OCI-LY1 (cell line): ENCODE results near the gene ROPN1L.

Experiments
- H2AFZ ChIP-seq: fragments of 200-600 bp; sonication (generic), shearing (Covaris generic); 2 replicates; pipeline ENCODE4 v1.6.0; 2014; ENCODE audit warnings: antibody characterized with exemption, mild to moderate bottlenecking, low read length
- H3F3A ChIP-seq: fragments of 200-600 bp; sonication (generic), shearing (Covaris generic); 2 replicates; pipeline ENCODE4 v1.6.0; 2014; ENCODE audit warnings: mild to moderate bottlenecking, antibody characterized with exemption, low read length, moderate library complexity; ENCODE audit not compliant: insufficient read depth
- H3K27ac ChIP-seq: fragments of 200-600 bp; sonication (generic); 2 replicates; pipeline ENCODE4 v1.5.1; 2014; ENCODE audit warnings: low read length, mixed run types, mild to moderate bottlenecking, low read depth; ENCODE audit not compliant: poor library complexity, severe bottlenecking
- H3K27me3 ChIP-seq: fragments of 200-600 bp; sonication (generic); 2 replicates; pipeline ENCODE4 v1.6.0; 2014; ENCODE audit warnings: antibody characterized with exemption, mild to moderate bottlenecking, low read length, moderate library complexity; ENCODE audit not compliant: insufficient read depth
- H3K36me3 ChIP-seq: fragments of 200-600 bp; sonication (generic); 2 replicates; pipeline ENCODE4 v1.6.1; 2014; ENCODE audit warnings: mild to moderate bottlenecking, antibody characterized with exemption, low read length, moderate library complexity, mixed read lengths; ENCODE audit not compliant: insufficient read depth
- H3K4me1 ChIP-seq: fragments of 200-600 bp; sonication (generic); 2 replicates; pipeline ENCODE4 v1.5.1; 2014; ENCODE audit warnings: mild to moderate bottlenecking, low read length, moderate library complexity; ENCODE audit not compliant: insufficient read depth, severe bottlenecking
- H3K4me2 ChIP-seq: fragments of 200-600 bp; sonication (generic), shearing (Covaris generic); 2 replicates; pipeline ENCODE4 v1.6.1; 2014; ENCODE audit warnings: low read length
- H3K4me3 ChIP-seq: fragments of 200-600 bp; sonication (generic); 2 replicates; pipeline ENCODE4 v1.5.1; 2014; ENCODE audit warnings: low read length, low read depth, mild to moderate bottlenecking, mixed read lengths; ENCODE audit not compliant: poor library complexity, severe bottlenecking
- H3K79me2 ChIP-seq: fragments of 200-600 bp; shearing (Covaris generic); 2 replicates; pipeline ENCODE4 v1.6.1; 2016; ENCODE audit warnings: mixed run types, low read length, mixed read lengths; ENCODE audit not compliant: insufficient read depth
- H3K9ac ChIP-seq: fragments of 200-600 bp; sonication (generic), shearing (Covaris generic); 2 replicates; pipeline ENCODE4 v1.6.1; 2014; ENCODE audit warnings: mild to moderate bottlenecking, low read length, mixed read lengths
- H3K9me2 ChIP-seq: fragments of 200-600 bp; sonication (generic), shearing (Covaris generic); 2 replicates; pipeline ENCODE4 v1.6.1; 2014; ENCODE audit warnings: low read depth, mild to moderate bottlenecking, low read length, mixed read lengths
- H3K9me3 ChIP-seq: fragments of 200-600 bp; shearing (Covaris generic); 2 replicates; pipeline ENCODE4 v1.6.1; 2014; ENCODE audit warnings: low read length, mixed read lengths
- H4K20me1 ChIP-seq: fragments of 200-600 bp; sonication (generic), shearing (Covaris generic); 2 replicates; pipeline ENCODE4 v1.6.0; 2016; ENCODE audit warnings: mild to moderate bottlenecking, low read length; ENCODE audit not compliant: insufficient read depth
- CTCF ChIP-seq: fragments of 200-600 bp; sonication (generic), shearing (Covaris generic); IDR thresholded peaks from 2 replicates; pipeline ENCODE4 v1.5.1; 2017; ENCODE audit warnings: mild to moderate bottlenecking, antibody characterized with exemption, low read length, moderate library complexity, mixed read lengths
- EZH2 ChIP-seq: fragments of 200-600 bp; sonication (generic), shearing (Covaris generic); IDR thresholded peaks from 2 replicates; pipeline ENCODE4 v1.8.0; 2017; ENCODE audit warnings: borderline replicate concordance, mixed run types, mild to moderate bottlenecking, antibody characterized with exemption, low read length, moderate library complexity, mixed read lengths

Gene ROPN1L

GRCh38 chr5:10416868-10417267 lies 24.8 kb upstream of the ROPN1L start:
- TF ChIP-seq EZH2 (no peak), CTCF (no peak)
- peaks cover 92% of the 10 kb centered on the region for H3K36me3 ChIP-seq

DNA sequence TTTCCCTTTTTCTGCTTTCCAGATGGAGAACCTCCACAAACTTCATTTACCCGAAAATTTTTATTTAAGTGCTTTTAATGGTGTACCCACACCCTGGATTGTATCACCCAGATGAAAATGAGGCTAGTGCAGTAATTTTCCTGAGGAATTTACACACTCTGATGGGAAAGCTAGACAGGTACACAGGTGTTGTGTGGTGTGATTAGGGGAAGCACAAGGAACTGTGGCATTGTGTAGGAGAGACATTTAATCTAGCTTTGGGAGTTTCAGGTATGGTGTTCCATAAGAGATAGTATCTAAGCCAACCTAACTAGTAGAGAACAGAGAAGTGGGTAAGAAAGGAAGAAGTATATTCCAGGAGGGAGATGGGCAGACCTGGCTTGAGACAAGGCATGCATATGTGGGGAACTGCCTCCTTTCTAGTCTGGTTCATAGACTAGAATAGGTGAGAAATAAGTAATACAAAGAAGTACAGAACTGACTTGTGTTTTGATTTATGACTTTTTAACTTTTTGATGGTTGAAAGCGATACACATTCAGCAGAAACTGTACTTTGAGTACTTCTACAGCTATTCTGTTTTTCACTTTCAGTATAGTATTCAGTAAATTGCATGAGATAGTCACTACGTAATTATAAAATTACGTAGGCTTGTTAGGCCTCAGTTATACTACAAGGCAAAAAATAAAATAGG lies 22.9 kb upstream of the ROPN1L start:
- Histone ChIP-seq H3K27ac (no peak overlapping the region), H3K27me3 (no peaks in the 10 kb centered on the region), H3F3A (no peaks in the 10 kb centered on the region), H3K4me2 (no peak overlapping the region), H3K9me3 (no peaks in the 10 kb centered on the region), H3K9me2 (no peaks in the 10 kb centered on the region), H3K9ac (no peak overlapping the region), H3K79me2 (no peaks in the 10 kb centered on the region), H4K20me1 (no peaks in the 10 kb centered on the region), H3K4me3 (no peak overlapping the region), H3K36me3 (peaks cover 89% of the 10 kb centered on the region), H2AFZ (no peak overlapping the region), H3K4me1 (no peaks in the 10 kb centered on the region)
- TF ChIP-seq EZH2 = no peak
- no peak for TF ChIP-seq CTCF

More at GRCh38 chr5:10416868-10417267, 24.8 kb upstream of the ROPN1L start:
- Histone ChIP-seq H3K4me1 (no peaks in the 10 kb centered on the region), H3K27ac (no peak overlapping the region), H3K79me2 (no peaks in the 10 kb centered on the region), H3K9me3 (no peaks in the 10 kb centered on the region), H4K20me1 (no peaks in the 10 kb centered on the region), H3K9me2 (no peaks in the 10 kb centered on the region), H3K4me3 (no peak overlapping the region), H2AFZ (no peak overlapping the region), H3K27me3 (no peaks in the 10 kb centered on the region), H3K4me2 (no peak overlapping the region), H3K9ac (no peak overlapping the region), H3F3A (no peaks in the 10 kb centered on the region)

DNA sequence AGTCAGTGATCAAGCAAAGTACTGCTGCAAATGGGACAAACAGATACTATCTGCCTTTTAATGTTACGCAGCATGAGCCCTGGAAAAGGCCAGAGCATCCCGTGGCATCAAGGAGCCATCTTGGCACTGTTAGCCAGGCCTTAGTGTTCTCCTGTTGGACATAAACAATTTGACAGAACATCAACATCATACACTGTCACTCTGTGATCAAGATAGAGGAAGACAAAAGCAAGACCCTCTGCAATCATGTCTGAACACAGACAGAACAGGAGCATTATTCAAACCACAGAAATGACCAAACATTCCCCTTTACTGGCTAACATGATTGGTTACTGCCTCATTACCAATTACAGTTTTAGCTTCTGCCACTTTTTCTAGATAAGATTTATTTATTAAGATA lies 21.2 kb upstream of the ROPN1L start:
- Histone ChIP-seq H3K9ac (no peak overlapping the region), H3K9me3 (no peaks in the 10 kb centered on the region), H3K27ac (no peak overlapping the region), H3K4me1 (no peaks in the 10 kb centered on the region), H3K27me3 (no peaks in the 10 kb centered on the region), H3K79me2 (no peaks in the 10 kb centered on the region), H4K20me1 (no peaks in the 10 kb centered on the region), H3K4me3 (no peak overlapping the region), H2AFZ (no peak overlapping the region), H3F3A (0 out of 2 replicates have a peak, but pooled peaks cover 2% of the 10 kb centered on the region), H3K9me2 (no peaks in the 10 kb centered on the region), H3K36me3 (peaks cover 86% of the 10 kb centered on the region), H3K4me2 (no peak overlapping the region)
- no peak for TF ChIP-seq CTCF
- no peak for TF ChIP-seq EZH2
